ENCODE results near the gene NFE2L1.
A peak's percentile ranks its signal among the peaks of the same experiment; 100 is the strongest.
"Not testable (repeated sequence)": the region's sequence is repeated elsewhere in the genome, so short reads cannot be mapped to it uniquely, and the experiment has no call there.

Gene NFE2L1

GRCh38 chr17:48031966-48032365 is 16.2 kb upstream of the NFE2L1 start:
- no peak overlapping the region for H3K9ac ChIP-seq (ENCODE audit: low read depth in 1 of 2, low read length in 2 of 2)
- no peak overlapping the region for H3K27ac ChIP-seq (ENCODE audit: low read depth, low read length)
- H3K4me1 ChIP-seq (ENCODE audit: control insufficient read depth in 1 of 2, insufficient read depth in 2 of 2, low read length in 2 of 2): peaks cover 0 to 6% of the 10 kb centered on the region in 2 donors
- peaks cover 17 to 20% of the 10 kb centered on the region in 2 donors for H3K27me3 ChIP-seq (ENCODE audit: control insufficient read depth in 1 of 2, insufficient read depth in 2 of 2, low read length in 2 of 2)
- H3K9me3 ChIP-seq (ENCODE audit: control insufficient read depth in 1 of 2, low read length in 2 of 2): no peaks in the 10 kb centered on the region
- no peaks in the 10 kb centered on the region for H3K36me3 ChIP-seq (ENCODE audit: control insufficient read depth in 1 of 2, insufficient read depth in 2 of 2, low read length in 2 of 2)
- H3K4me3 ChIP-seq (ENCODE audit: low read depth in 1 of 2, low read length in 2 of 2): no peak overlapping the region

- H3K9ac ChIP-seq (ENCODE audit: low read depth in 1 of 2, low read length in 2 of 2); H3K4me3 ChIP-seq (ENCODE audit: low read depth in 1 of 2, low read length in 2 of 2); H3K36me3 ChIP-seq (ENCODE audit: control insufficient read depth in 1 of 2, insufficient read depth in 2 of 2, low read length in 2 of 2); H3K9me3 ChIP-seq (ENCODE audit: control insufficient read depth in 1 of 2, low read length in 2 of 2); H3K27ac ChIP-seq (ENCODE audit: low read depth, low read length): not testable (repeated sequence)
- H3K4me1 ChIP-seq (ENCODE audit: control insufficient read depth in 1 of 2, insufficient read depth in 2 of 2, low read length in 2 of 2): peaks cover 0 to 11% of the 10 kb centered on the region in 2 donors
- peaks cover 36 to 37% of the 10 kb centered on the region in 2 donors for H3K27me3 ChIP-seq (ENCODE audit: control insufficient read depth in 1 of 2, insufficient read depth in 2 of 2, low read length in 2 of 2)
Observed at GRCh38 chr17:48034734-48035133, 13.4 kb upstream of the NFE2L1 start.

GRCh38 chr17:48036693-48037035 is 11.5 kb upstream of the NFE2L1 start:
- Histone ChIP-seq H3K4me1 (ENCODE audit: control insufficient read depth in 1 of 2, insufficient read depth in 2 of 2, low read length in 2 of 2) (peaks cover 0 to 11% of the 10 kb centered on the region in 2 donors), H3K4me3 (ENCODE audit: low read depth in 1 of 2, low read length in 2 of 2) (peak overlapping the region; percentile 70 to 79), H3K9me3 (ENCODE audit: control insufficient read depth in 1 of 2, low read length in 2 of 2) (no peaks in the 10 kb centered on the region), H3K27ac (ENCODE audit: low read depth, low read length) (no peak overlapping the region), H3K27me3 (ENCODE audit: control insufficient read depth in 1 of 2, insufficient read depth in 2 of 2, low read length in 2 of 2) (peaks cover 36 to 37% of the 10 kb centered on the region in 2 donors), H3K9ac (ENCODE audit: low read depth in 1 of 2, low read length in 2 of 2) (no peak overlapping the region), H3K36me3 (ENCODE audit: control insufficient read depth in 1 of 2, insufficient read depth in 2 of 2, low read length in 2 of 2) (no peaks in the 10 kb centered on the region)

- peaks cover 0 to 11% of the 10 kb centered on the region in 2 donors for H3K4me1 ChIP-seq (ENCODE audit: control insufficient read depth in 1 of 2, insufficient read depth in 2 of 2, low read length in 2 of 2)
- H3K9me3 ChIP-seq (ENCODE audit: control insufficient read depth in 1 of 2, low read length in 2 of 2): no peaks in the 10 kb centered on the region
- peak within 1 kb of the TSS; percentile 70 to 79 for H3K4me3 ChIP-seq (ENCODE audit: low read depth in 1 of 2, low read length in 2 of 2)
- H3K27me3 ChIP-seq (ENCODE audit: control insufficient read depth in 1 of 2, insufficient read depth in 2 of 2, low read length in 2 of 2): peaks cover 33% of the 10 kb centered on the region in 2 donors
- H3K36me3 ChIP-seq (ENCODE audit: control insufficient read depth in 1 of 2, insufficient read depth in 2 of 2, low read length in 2 of 2): no peaks in the 10 kb centered on the region
- H3K27ac ChIP-seq (ENCODE audit: low read depth, low read length): no peak within 1 kb of the TSS
- H3K9ac ChIP-seq (ENCODE audit: low read depth in 1 of 2, low read length in 2 of 2): peak within 1 kb of the TSS; percentile 54 to 70
Observed at GRCh38 chr17:48037036-48037837, 10.9 kb upstream of the NFE2L1 start, which contains the start of gene COPZ2. Gene COPZ2 (minus strand): TSS chr17:48037797. CDS start chr17:48037777, 20 bp downstream.

GRCh38 chr17:48037838-48038323 is 10.3 kb upstream of the NFE2L1 start:
- peaks cover 0 to 11% of the 10 kb centered on the region in 2 donors for H3K4me1 ChIP-seq (ENCODE audit: control insufficient read depth in 1 of 2, insufficient read depth in 2 of 2, low read length in 2 of 2)
- no peak overlapping the region for H3K9ac ChIP-seq (ENCODE audit: low read depth in 1 of 2, low read length in 2 of 2)
- H3K9me3 ChIP-seq (ENCODE audit: control insufficient read depth in 1 of 2, low read length in 2 of 2): no peaks in the 10 kb centered on the region
- no peaks in the 10 kb centered on the region for H3K36me3 ChIP-seq (ENCODE audit: control insufficient read depth in 1 of 2, insufficient read depth in 2 of 2, low read length in 2 of 2)
- peak overlapping the region in 1 of 2 donors; percentile 13 for H3K4me3 ChIP-seq (ENCODE audit: low read depth in 1 of 2, low read length in 2 of 2)
- H3K27me3 ChIP-seq (ENCODE audit: control insufficient read depth in 1 of 2, insufficient read depth in 2 of 2, low read length in 2 of 2): peaks cover 29% of the 10 kb centered on the region in 2 donors
- no peak overlapping the region for H3K27ac ChIP-seq (ENCODE audit: low read depth, low read length)

GRCh38 chr17:48038687-48039086 is 9.5 kb upstream of the NFE2L1 start:
- Histone ChIP-seq H3K27me3 (ENCODE audit: control insufficient read depth in 1 of 2, insufficient read depth in 2 of 2, low read length in 2 of 2) (peaks cover 21 to 28% of the 10 kb centered on the region in 2 donors), H3K27ac (ENCODE audit: low read depth, low read length) (no peak overlapping the region), H3K4me1 (ENCODE audit: control insufficient read depth in 1 of 2, insufficient read depth in 2 of 2, low read length in 2 of 2) (peaks cover 0 to 11% of the 10 kb centered on the region in 2 donors), H3K9ac (ENCODE audit: low read depth in 1 of 2, low read length in 2 of 2) (no peak overlapping the region), H3K9me3 (ENCODE audit: control insufficient read depth in 1 of 2, low read length in 2 of 2) (no peaks in the 10 kb centered on the region), H3K4me3 (ENCODE audit: low read depth in 1 of 2, low read length in 2 of 2) (no peak overlapping the region), H3K36me3 (ENCODE audit: control insufficient read depth in 1 of 2, insufficient read depth in 2 of 2, low read length in 2 of 2) (no peaks in the 10 kb centered on the region)

- Histone ChIP-seq H3K27ac (ENCODE audit: low read depth, low read length) (no peak overlapping the region), H3K9ac (ENCODE audit: low read depth in 1 of 2, low read length in 2 of 2) (no peak overlapping the region), H3K4me3 (ENCODE audit: low read depth in 1 of 2, low read length in 2 of 2) (no peak overlapping the region), H3K4me1 (ENCODE audit: control insufficient read depth in 1 of 2, insufficient read depth in 2 of 2, low read length in 2 of 2) (peaks cover 12% of the 10 kb centered on the region in 2 donors), H3K27me3 (ENCODE audit: control insufficient read depth in 1 of 2, insufficient read depth in 2 of 2, low read length in 2 of 2) (peaks cover 8 to 12% of the 10 kb centered on the region in 2 donors), H3K36me3 (ENCODE audit: control insufficient read depth in 1 of 2, insufficient read depth in 2 of 2, low read length in 2 of 2) (no peaks in the 10 kb centered on the region), H3K9me3 (ENCODE audit: control insufficient read depth in 1 of 2, low read length in 2 of 2) (no peaks in the 10 kb centered on the region)
Observed at GRCh38 chr17:48043176-48043575, 5.0 kb upstream of the NFE2L1 start.

GRCh38 chr17:48044851-48045250 is 3.3 kb upstream of the NFE2L1 start:
- H3K36me3 ChIP-seq (ENCODE audit: control insufficient read depth in 1 of 2, insufficient read depth in 2 of 2, low read length in 2 of 2): no peaks in the 10 kb centered on the region
- no peaks in the 10 kb centered on the region for H3K9me3 ChIP-seq (ENCODE audit: control insufficient read depth in 1 of 2, low read length in 2 of 2)
- H3K27ac ChIP-seq (ENCODE audit: low read depth, low read length): no peak overlapping the region
- H3K4me1 ChIP-seq (ENCODE audit: control insufficient read depth in 1 of 2, insufficient read depth in 2 of 2, low read length in 2 of 2): peaks cover 16 to 18% of the 10 kb centered on the region in 2 donors
- H3K4me3 ChIP-seq (ENCODE audit: low read depth in 1 of 2, low read length in 2 of 2): no peak overlapping the region
- H3K9ac ChIP-seq (ENCODE audit: low read depth in 1 of 2, low read length in 2 of 2): no peak overlapping the region
- H3K27me3 ChIP-seq (ENCODE audit: control insufficient read depth in 1 of 2, insufficient read depth in 2 of 2, low read length in 2 of 2): no peaks in the 10 kb centered on the region

- H3K27me3 ChIP-seq (ENCODE audit: control insufficient read depth in 1 of 2, insufficient read depth in 2 of 2, low read length in 2 of 2): no peaks in the 10 kb centered on the region
- H3K27ac ChIP-seq (ENCODE audit: low read depth, low read length): no peak overlapping the region
- no peak overlapping the region for H3K9ac ChIP-seq (ENCODE audit: low read depth in 1 of 2, low read length in 2 of 2)
- no peak overlapping the region for H3K4me3 ChIP-seq (ENCODE audit: low read depth in 1 of 2, low read length in 2 of 2)
- H3K4me1 ChIP-seq (ENCODE audit: control insufficient read depth in 1 of 2, insufficient read depth in 2 of 2, low read length in 2 of 2): peaks cover 21 to 24% of the 10 kb centered on the region in 2 donors
- no peaks in the 10 kb centered on the region for H3K36me3 ChIP-seq (ENCODE audit: control insufficient read depth in 1 of 2, insufficient read depth in 2 of 2, low read length in 2 of 2)
- no peaks in the 10 kb centered on the region for H3K9me3 ChIP-seq (ENCODE audit: control insufficient read depth in 1 of 2, low read length in 2 of 2)
Observed at GRCh38 chr17:48045316-48046001, 2.7 kb upstream of the NFE2L1 start.

GRCh38 chr17:48046296-48046695 is 1.9 kb upstream of the NFE2L1 start:
- Histone ChIP-seq H3K4me1 (ENCODE audit: control insufficient read depth in 1 of 2, insufficient read depth in 2 of 2, low read length in 2 of 2) (peaks cover 29 to 33% of the 10 kb centered on the region in 2 donors), H3K27ac (ENCODE audit: low read depth, low read length) (no peak overlapping the region)

More at GRCh38 chr17:48046296-48046695, 1.9 kb upstream of the NFE2L1 start:
- Histone ChIP-seq H3K4me3 (ENCODE audit: low read depth in 1 of 2, low read length in 2 of 2) (peak overlapping the region in 1 of 2 donors; percentile 90), H3K36me3 (ENCODE audit: control insufficient read depth in 1 of 2, insufficient read depth in 2 of 2, low read length in 2 of 2) (peaks cover 7% of the 10 kb centered on the region in 2 donors), H3K9ac (ENCODE audit: low read depth in 1 of 2, low read length in 2 of 2) (peak overlapping the region in 1 of 2 donors; percentile 81), H3K9me3 (ENCODE audit: control insufficient read depth in 1 of 2, low read length in 2 of 2) (no peaks in the 10 kb centered on the region), H3K27me3 (ENCODE audit: control insufficient read depth in 1 of 2, insufficient read depth in 2 of 2, low read length in 2 of 2) (no peaks in the 10 kb centered on the region)
